RWPE2 (cell line): Measurements from ENCODE around the gene ELAVL2.

Experiments
- ATAC-seq: fragments of 200-7000 bp; cut with Tn5 transposase; 3 replicates; pipeline ENCODE4 v1.9.1; 2021; ENCODE audit warnings: low read depth
- DNase-seq: peaks from one replicate; pipeline ENCODE4 v3.0.0-alpha.2; 2020; ENCODE audit warnings: low spot score
- H3K27ac ChIP-seq: fragments of 450-650 bp; 2 replicates; pipeline ENCODE4 v1.5.1; 2017; ENCODE audit warnings: mild to moderate bottlenecking; ENCODE audit not compliant: poor library complexity, severe bottlenecking
- H3K27me3 ChIP-seq: fragments of 250-450 bp; sonication (Bioruptor Pico); 2 replicates; pipeline ENCODE4 v1.5.1; 2021; ENCODE audit warnings: mild to moderate bottlenecking, moderate library complexity; ENCODE audit not compliant: insufficient read depth, poor library complexity, severe bottlenecking
- H3K36me3 ChIP-seq: fragments of 250-450 bp; sonication (Bioruptor Pico); 2 replicates; pipeline ENCODE4 v1.5.1; 2020; ENCODE audit warnings: low read depth, mild to moderate bottlenecking, moderate library complexity
- H3K4me1 ChIP-seq: fragments of 250-450 bp; sonication (Bioruptor Pico); 2 replicates; pipeline ENCODE4 v1.5.1; 2021; ENCODE audit warnings: mild to moderate bottlenecking, moderate library complexity; ENCODE audit not compliant: insufficient read depth, poor library complexity, severe bottlenecking
- H3K4me3 ChIP-seq: fragments of 250-450 bp; sonication (Bioruptor Pico); 2 replicates; pipeline ENCODE4 v1.5.1; 2021; ENCODE audit warnings: mild to moderate bottlenecking, moderate library complexity; ENCODE audit not compliant: severe bottlenecking
- H3K9me3 ChIP-seq: fragments of 250-450 bp; sonication (Bioruptor Pico); 2 replicates; pipeline ENCODE4 v1.5.1; 2021; ENCODE audit warnings: mild to moderate bottlenecking, moderate library complexity; ENCODE audit not compliant: severe bottlenecking
- CTCF ChIP-seq: fragments of 450-650 bp; IDR thresholded peaks from one replicate; pipeline ENCODE4 v1.5.1; 2017; ENCODE audit warnings: mild to moderate bottlenecking, moderate library complexity; ENCODE audit not compliant: poor library complexity, severe bottlenecking

The ELAVL2 gene

GRCh38 chr9:23659346-23660006 is 166.6 kb downstream of the ELAVL2 start:
- H3K27ac ChIP-seq = no peak overlapping the region
- ATAC-seq = no peak
- no peak for TF ChIP-seq CTCF
- H3K27me3 ChIP-seq = no peaks in the 10 kb centered on the region
- H3K9me3 ChIP-seq = no peaks in the 10 kb centered on the region
- H3K4me3 ChIP-seq = no peak overlapping the region
- peaks cover 37% of the 10 kb centered on the region for H3K36me3 ChIP-seq
- DNase-seq = no peak
- no peaks in the 10 kb centered on the region for H3K4me1 ChIP-seq

- H3K36me3 ChIP-seq = peaks cover 40% of the 10 kb centered on the region
- ATAC-seq = no peak
- no peak for TF ChIP-seq CTCF
- no peak overlapping the region for H3K27ac ChIP-seq
- H3K9me3 ChIP-seq = no peaks in the 10 kb centered on the region
- H3K4me3 ChIP-seq = no peak overlapping the region
- no peaks in the 10 kb centered on the region for H3K4me1 ChIP-seq
- H3K27me3 ChIP-seq = no peaks in the 10 kb centered on the region
- no peak for DNase-seq
These were observed 167.4 kb downstream of the ELAVL2 start for GRCh38 chr9:23658376-23659258.

- H3K9me3 ChIP-seq = no peaks in the 10 kb centered on the region
- no peak for DNase-seq
- H3K36me3 ChIP-seq = peaks cover 42% of the 10 kb centered on the region
- TF ChIP-seq CTCF = no peak
- ATAC-seq = no peak
- no peaks in the 10 kb centered on the region for H3K4me1 ChIP-seq
- no peak overlapping the region for H3K4me3 ChIP-seq
- H3K27me3 ChIP-seq = no peaks in the 10 kb centered on the region
- H3K27ac ChIP-seq = no peak overlapping the region
These were observed 175.0 kb downstream of the ELAVL2 start for GRCh38 chr9:23651051-23651450.

GRCh38 chr9:23648651-23649050 is 177.4 kb downstream of the ELAVL2 start:
- Histone ChIP-seq H3K36me3 (peaks cover 33% of the 10 kb centered on the region), H3K9me3 (no peaks in the 10 kb centered on the region), H3K27ac (no peak overlapping the region), H3K27me3 (no peaks in the 10 kb centered on the region), H3K4me3 (no peak overlapping the region), H3K4me1 (no peaks in the 10 kb centered on the region)
- ATAC-seq = no peak
- DNase-seq = no peak
- TF ChIP-seq CTCF = no peak
